ENCODE data around the gene TMEM87B.

GRCh38 chr2:112149194-112149593 lies 94.1 kb downstream of the TMEM87B start:
- TF ChIP-seq CTCF (IDR thresholded peaks at IDR 0.05) (no peak), POLR2A (IDR thresholded peaks at IDR 0.05) (no peak), EP300 (IDR thresholded peaks at IDR 0.05) (no peak), POLR2AphosphoS5 (IDR thresholded peaks at IDR 0.05) (no peak)
